KMS-11 (cell line): ENCODE data around the gene VPS26C.

ENCODE experiments used
- H2AFZ ChIP-seq: fragments of 200-600 bp; sonication (generic); 2 replicates; pipeline ENCODE4 v1.6.1; 2016; ENCODE audit warnings: antibody characterized with exemption, mixed run types, low read depth
- H3K27ac ChIP-seq: fragments of 200-600 bp; sonication (generic); 2 replicates; pipeline ENCODE4 v1.6.1; 2016; ENCODE audit warnings: mild to moderate bottlenecking, mixed run types
- H3K27me3 ChIP-seq: fragments of 200-600 bp; sonication (generic); 2 replicates; pipeline ENCODE4 v1.6.1; 2017; ENCODE audit warnings: mild to moderate bottlenecking, low read depth, mixed run types, moderate library complexity; ENCODE audit not compliant: insufficient read depth
- H3K36me3 ChIP-seq: fragments of 200-600 bp; sonication (generic); 2 replicates; pipeline ENCODE4 v1.6.1; 2017; ENCODE audit warnings: mild to moderate bottlenecking, mixed run types; ENCODE audit not compliant: insufficient read depth
- H3K4me1 ChIP-seq: fragments of 200-600 bp; sonication (generic); 2 replicates; pipeline ENCODE4 v1.6.1; 2016; ENCODE audit warnings: mild to moderate bottlenecking, low read depth, mixed run types; ENCODE audit not compliant: poor library complexity, severe bottlenecking
- H3K4me2 ChIP-seq: fragments of 200-600 bp; sonication (generic); 2 replicates; pipeline ENCODE4 v1.7.0; 2016; ENCODE audit warnings: mild to moderate bottlenecking, mixed run types
- H3K4me3 ChIP-seq: fragments of 200-600 bp; sonication (generic); IDR thresholded peaks from 2 replicates; pipeline ENCODE4 v1.6.1; 2017; ENCODE audit warnings: low read depth, low read length, mixed read lengths; ENCODE audit not compliant: insufficient read depth
- H3K79me2 ChIP-seq: fragments of 200-600 bp; sonication (generic); 2 replicates; pipeline ENCODE4 v1.6.1; 2016; ENCODE audit warnings: low read depth, mixed run types; ENCODE audit not compliant: insufficient read depth
- H3K9ac ChIP-seq: fragments of 200-600 bp; sonication (generic); 2 replicates; pipeline ENCODE4 v1.6.1; 2016; ENCODE audit warnings: mild to moderate bottlenecking, mixed run types
- H4K20me1 ChIP-seq: fragments of 200-600 bp; sonication (generic); 2 replicates; pipeline ENCODE4 v1.6.1; 2016; ENCODE audit warnings: mild to moderate bottlenecking, mixed run types; ENCODE audit not compliant: insufficient read depth
- TF ChIP-seq, protein P1 (sequence below): fragments of 200-600 bp; sonication (generic); conservative IDR thresholded peaks from 2 replicates; pipeline ENCODE4 v1.6.1; 2017; ENCODE audit warnings: low read depth, mild to moderate bottlenecking, antibody characterized with exemption, low read length, moderate library complexity, mixed read lengths

Gene VPS26C

DNA sequence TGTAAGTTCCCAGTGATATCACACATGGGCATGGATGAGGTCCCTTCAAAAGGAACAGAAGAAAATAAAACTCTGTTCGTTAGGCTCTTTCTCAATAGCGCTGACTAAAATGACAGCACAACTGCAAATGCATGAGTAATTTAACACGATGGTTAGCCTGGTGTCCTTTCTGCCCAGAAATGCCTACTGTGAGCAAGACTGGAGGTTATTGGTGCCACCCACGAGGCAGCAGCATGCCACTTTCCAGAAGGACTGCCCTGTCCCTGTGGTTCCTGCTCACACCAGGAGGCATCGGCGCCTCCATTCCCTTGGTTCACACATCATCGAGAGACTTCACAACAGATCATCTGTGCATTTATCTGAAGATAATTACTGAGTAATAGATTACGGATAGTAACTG lies 26.2 kb downstream of the VPS26C start:
- no peaks in the 10 kb centered on the region for H4K20me1 ChIP-seq
- H3K4me1 ChIP-seq, result no peaks in the 10 kb centered on the region
- no peak overlapping the region for H3K9ac ChIP-seq
- TF ChIP-seq, protein P1, sequence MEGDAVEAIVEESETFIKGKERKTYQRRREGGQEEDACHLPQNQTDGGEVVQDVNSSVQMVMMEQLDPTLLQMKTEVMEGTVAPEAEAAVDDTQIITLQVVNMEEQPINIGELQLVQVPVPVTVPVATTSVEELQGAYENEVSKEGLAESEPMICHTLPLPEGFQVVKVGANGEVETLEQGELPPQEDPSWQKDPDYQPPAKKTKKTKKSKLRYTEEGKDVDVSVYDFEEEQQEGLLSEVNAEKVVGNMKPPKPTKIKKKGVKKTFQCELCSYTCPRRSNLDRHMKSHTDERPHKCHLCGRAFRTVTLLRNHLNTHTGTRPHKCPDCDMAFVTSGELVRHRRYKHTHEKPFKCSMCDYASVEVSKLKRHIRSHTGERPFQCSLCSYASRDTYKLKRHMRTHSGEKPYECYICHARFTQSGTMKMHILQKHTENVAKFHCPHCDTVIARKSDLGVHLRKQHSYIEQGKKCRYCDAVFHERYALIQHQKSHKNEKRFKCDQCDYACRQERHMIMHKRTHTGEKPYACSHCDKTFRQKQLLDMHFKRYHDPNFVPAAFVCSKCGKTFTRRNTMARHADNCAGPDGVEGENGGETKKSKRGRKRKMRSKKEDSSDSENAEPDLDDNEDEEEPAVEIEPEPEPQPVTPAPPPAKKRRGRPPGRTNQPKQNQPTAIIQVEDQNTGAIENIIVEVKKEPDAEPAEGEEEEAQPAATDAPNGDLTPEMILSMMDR, result no peak
- H3K27me3 ChIP-seq, result no peaks in the 10 kb centered on the region
- peaks cover 11% of the 10 kb centered on the region; the same call in 1 of the 2 replicates for H3K79me2 ChIP-seq
- no peak overlapping the region for H2AFZ ChIP-seq
- H3K27ac ChIP-seq, result no peak overlapping the region
- no peak overlapping the region for H3K4me3 ChIP-seq
- no peak overlapping the region for H3K4me2 ChIP-seq
- no peaks in the 10 kb centered on the region for H3K36me3 ChIP-seq

DNA sequence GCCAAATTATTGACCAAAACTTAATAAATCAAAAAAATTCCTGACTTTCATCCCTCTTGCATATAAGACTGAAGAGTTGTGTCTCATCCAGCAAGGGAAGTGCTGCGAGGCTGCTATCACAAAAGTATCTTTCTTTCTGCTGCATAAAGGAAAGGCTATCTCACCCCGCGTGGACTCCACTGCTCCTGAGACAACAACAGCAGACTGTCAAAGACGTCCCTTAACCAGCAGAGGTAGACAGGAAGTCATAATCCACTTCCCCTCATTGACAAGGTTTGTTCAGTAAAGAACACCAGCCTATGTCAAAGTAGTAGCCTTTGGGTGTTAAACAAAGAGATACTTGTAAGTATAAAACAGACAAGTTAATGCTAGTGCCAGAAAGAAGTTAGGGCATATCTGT lies 29.4 kb downstream of the VPS26C start:
- Histone ChIP-seq H3K27ac (no peak overlapping the region), H3K4me1 (no peaks in the 10 kb centered on the region), H4K20me1 (no peaks in the 10 kb centered on the region), H3K9ac (no peak overlapping the region), H3K27me3 (no peaks in the 10 kb centered on the region), H3K36me3 (no peaks in the 10 kb centered on the region), H2AFZ (no peak overlapping the region), H3K4me2 (no peak overlapping the region), H3K79me2 (no peaks in the 10 kb centered on the region), H3K4me3 (no peak overlapping the region)
- TF ChIP-seq, protein P1, result no peak

DNA sequence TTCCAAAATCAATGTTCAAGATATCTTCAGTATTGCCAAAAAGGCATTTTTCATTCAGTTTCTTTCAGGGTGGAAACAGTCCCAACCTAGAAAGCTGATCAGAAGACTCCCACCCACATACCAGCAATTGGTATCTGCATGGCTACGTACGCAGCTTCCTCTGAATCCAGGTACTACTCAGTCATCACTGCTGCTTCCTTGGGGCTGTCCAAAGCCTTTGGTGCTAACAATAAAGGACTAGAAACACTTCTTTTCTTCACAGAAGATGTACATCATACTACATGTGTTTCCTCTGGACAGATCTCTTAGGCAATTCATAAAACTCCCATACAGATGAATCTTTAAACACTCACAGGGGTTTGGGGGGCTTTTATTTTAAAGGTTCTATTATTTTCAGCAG lies 29.8 kb downstream of the VPS26C start:
- no peak overlapping the region for H3K4me3 ChIP-seq
- no peaks in the 10 kb centered on the region for H3K27me3 ChIP-seq
- H4K20me1 ChIP-seq, result no peaks in the 10 kb centered on the region
- no peaks in the 10 kb centered on the region for H3K4me1 ChIP-seq
- H3K27ac ChIP-seq, result no peak overlapping the region
- TF ChIP-seq, protein P1, result no peak
- no peak overlapping the region for H3K9ac ChIP-seq
- no peak overlapping the region for H3K4me2 ChIP-seq
- H3K79me2 ChIP-seq, result no peaks in the 10 kb centered on the region
- H2AFZ ChIP-seq, result no peak overlapping the region
- peaks cover 1% of the 10 kb centered on the region; the same call in 1 of the 2 replicates for H3K36me3 ChIP-seq

DNA sequence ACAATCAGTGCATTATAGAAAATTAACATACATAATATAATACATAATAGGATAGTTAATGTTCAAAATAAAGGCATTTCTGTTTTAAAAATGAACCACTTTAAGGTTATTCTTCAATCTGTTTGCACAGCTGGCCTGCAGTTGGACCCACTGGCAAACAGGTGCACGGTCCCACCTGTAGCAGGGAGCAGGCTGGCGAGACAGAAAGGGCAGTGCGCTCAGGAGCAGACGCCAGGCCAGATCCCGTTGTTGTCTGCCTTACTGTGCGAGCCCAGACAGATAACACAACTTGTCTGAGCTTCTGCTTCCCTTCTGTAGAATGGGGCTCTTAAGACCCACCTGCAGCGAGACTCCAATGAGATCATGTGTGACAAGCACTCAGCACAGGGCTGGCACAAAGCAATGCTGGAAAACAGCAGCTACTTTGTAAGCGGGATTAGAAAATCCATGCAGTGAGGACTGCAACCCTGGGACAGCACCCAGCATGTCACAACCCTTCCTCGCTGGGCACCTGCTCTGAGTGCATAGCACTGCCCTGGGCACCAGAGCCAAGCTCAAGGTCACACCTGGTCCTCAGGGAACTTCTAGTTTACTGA lies 33.5 kb downstream of the VPS26C start:
- no peak overlapping the region for H3K4me2 ChIP-seq
- TF ChIP-seq, protein P1, result no peak
- peaks cover 12% of the 10 kb centered on the region; the same call in 1 of the 2 replicates for H3K36me3 ChIP-seq

More for the DNA sequence above, 33.5 kb downstream of the VPS26C start:
- H3K27ac ChIP-seq, result no peak overlapping the region
- no peak overlapping the region for H3K9ac ChIP-seq
- H3K4me3 ChIP-seq, result no peak overlapping the region
- H4K20me1 ChIP-seq, result no peaks in the 10 kb centered on the region
- H3K4me1 ChIP-seq, result no peaks in the 10 kb centered on the region
- H3K79me2 ChIP-seq, result peaks cover 12% of the 10 kb centered on the region
- no peaks in the 10 kb centered on the region for H3K27me3 ChIP-seq
- no peak overlapping the region for H2AFZ ChIP-seq
